ENCODE results near the gene STYXL1.

DNA sequence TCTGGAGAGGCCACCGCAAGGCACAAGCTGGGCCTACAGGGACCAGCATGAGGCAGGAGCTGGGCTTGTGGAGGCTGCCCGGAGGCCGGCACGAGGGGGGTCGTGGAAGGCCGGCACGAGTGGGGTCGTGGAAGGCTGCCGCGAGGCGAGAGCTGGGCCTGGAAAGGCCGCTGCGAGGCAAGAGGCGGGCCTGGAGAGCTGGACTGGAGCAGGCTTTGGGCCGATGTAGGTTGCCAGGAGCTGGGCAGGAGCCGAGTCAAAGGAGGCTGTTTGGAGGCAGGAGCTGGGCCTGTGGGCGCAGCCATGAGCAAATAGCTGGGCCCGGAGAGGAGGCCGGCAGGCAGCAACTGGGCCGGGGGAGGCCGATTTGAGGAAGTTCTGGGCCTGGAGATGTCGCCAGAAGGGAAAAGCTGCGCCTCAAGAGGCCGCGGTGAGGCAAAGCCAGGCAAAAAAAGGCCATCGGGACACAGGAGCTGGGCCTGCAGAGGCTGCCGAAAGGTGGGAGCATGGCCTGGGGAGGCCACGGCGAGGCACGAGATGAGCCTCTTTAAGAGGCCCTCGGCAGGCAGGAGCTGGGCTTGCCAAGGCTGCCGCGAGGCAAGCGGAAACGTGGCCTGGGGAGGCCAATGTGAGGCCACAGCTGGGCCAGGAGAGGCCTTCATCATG, 26.6 kb upstream of the STYXL1 start:
- TF ChIP-seq, protein P1, sequence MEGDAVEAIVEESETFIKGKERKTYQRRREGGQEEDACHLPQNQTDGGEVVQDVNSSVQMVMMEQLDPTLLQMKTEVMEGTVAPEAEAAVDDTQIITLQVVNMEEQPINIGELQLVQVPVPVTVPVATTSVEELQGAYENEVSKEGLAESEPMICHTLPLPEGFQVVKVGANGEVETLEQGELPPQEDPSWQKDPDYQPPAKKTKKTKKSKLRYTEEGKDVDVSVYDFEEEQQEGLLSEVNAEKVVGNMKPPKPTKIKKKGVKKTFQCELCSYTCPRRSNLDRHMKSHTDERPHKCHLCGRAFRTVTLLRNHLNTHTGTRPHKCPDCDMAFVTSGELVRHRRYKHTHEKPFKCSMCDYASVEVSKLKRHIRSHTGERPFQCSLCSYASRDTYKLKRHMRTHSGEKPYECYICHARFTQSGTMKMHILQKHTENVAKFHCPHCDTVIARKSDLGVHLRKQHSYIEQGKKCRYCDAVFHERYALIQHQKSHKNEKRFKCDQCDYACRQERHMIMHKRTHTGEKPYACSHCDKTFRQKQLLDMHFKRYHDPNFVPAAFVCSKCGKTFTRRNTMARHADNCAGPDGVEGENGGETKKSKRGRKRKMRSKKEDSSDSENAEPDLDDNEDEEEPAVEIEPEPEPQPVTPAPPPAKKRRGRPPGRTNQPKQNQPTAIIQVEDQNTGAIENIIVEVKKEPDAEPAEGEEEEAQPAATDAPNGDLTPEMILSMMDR (conservative IDR thresholded peaks at IDR 0.05; ENCODE audit: low read depth in 2 of 2) = no peak
- TF ChIP-seq, protein P2, sequence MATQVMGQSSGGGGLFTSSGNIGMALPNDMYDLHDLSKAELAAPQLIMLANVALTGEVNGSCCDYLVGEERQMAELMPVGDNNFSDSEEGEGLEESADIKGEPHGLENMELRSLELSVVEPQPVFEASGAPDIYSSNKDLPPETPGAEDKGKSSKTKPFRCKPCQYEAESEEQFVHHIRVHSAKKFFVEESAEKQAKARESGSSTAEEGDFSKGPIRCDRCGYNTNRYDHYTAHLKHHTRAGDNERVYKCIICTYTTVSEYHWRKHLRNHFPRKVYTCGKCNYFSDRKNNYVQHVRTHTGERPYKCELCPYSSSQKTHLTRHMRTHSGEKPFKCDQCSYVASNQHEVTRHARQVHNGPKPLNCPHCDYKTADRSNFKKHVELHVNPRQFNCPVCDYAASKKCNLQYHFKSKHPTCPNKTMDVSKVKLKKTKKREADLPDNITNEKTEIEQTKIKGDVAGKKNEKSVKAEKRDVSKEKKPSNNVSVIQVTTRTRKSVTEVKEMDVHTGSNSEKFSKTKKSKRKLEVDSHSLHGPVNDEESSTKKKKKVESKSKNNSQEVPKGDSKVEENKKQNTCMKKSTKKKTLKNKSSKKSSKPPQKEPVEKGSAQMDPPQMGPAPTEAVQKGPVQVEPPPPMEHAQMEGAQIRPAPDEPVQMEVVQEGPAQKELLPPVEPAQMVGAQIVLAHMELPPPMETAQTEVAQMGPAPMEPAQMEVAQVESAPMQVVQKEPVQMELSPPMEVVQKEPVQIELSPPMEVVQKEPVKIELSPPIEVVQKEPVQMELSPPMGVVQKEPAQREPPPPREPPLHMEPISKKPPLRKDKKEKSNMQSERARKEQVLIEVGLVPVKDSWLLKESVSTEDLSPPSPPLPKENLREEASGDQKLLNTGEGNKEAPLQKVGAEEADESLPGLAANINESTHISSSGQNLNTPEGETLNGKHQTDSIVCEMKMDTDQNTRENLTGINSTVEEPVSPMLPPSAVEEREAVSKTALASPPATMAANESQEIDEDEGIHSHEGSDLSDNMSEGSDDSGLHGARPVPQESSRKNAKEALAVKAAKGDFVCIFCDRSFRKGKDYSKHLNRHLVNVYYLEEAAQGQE (IDR thresholded peaks at IDR 0.05; ENCODE audit: unreplicated experiment) = no peak
- TF ChIP-seq EZH2phosphoT487 (IDR thresholded peaks at IDR 0.05; ENCODE audit: unreplicated experiment) (no peak), POLR2AphosphoS5 (IDR thresholded peaks at IDR 0.05; ENCODE audit: low read depth) (no peak), EZH2 (IDR thresholded peaks at IDR 0.05; ENCODE audit: low read depth, unreplicated experiment) (no peak), CREB1 (CRISPR knock-in tag; IDR thresholded peaks at IDR 0.05; ENCODE audit: low read depth) (no peak), NANOG (IDR thresholded peaks at IDR 0.05; ENCODE audit: borderline replicate concordance) (no peak), STAT1 (IDR thresholded peaks at IDR 0.05; ENCODE audit: unreplicated experiment) (no peak), JUNB (IDR thresholded peaks at IDR 0.05; ENCODE audit: unreplicated experiment) (no peak)
- TF ChIP-seq, protein P3, sequence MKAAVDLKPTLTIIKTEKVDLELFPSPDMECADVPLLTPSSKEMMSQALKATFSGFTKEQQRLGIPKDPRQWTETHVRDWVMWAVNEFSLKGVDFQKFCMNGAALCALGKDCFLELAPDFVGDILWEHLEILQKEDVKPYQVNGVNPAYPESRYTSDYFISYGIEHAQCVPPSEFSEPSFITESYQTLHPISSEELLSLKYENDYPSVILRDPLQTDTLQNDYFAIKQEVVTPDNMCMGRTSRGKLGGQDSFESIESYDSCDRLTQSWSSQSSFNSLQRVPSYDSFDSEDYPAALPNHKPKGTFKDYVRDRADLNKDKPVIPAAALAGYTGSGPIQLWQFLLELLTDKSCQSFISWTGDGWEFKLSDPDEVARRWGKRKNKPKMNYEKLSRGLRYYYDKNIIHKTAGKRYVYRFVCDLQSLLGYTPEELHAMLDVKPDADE (IDR thresholded peaks at IDR 0.05) = no peak

Data from GM23338 (cell line).